ENCODE data around the gene TAPT1. TPM values are rescaled to one million over a fixed set of nuclear protein-coding genes. Genes with fewer than 3 reads are reported as not detected.

TAPT1 gene
- total and polyA plus RNA-seq, 9 of the 15 experiments (the other 6 are each of a cell fraction or from before 2014, with no cell fraction given): 1.6 to 36.7 (median 20.7) TPM

- TF ChIP-seq THAP12 (CRISPR knock-in tag; IDR thresholded peaks at IDR 0.05) (no peak), KDM5B (IDR thresholded peaks at IDR 0.05; ENCODE audit: insufficient replicate concordance, low read depth, low read length) (no peak), CBX1 (IDR thresholded peaks at IDR 0.05; ENCODE audit: low read depth) (no peak), MNT (conservative IDR thresholded peaks at IDR 0.05) (no peak)
Measured at GRCh38 chr4:16235209-16235608, 8.9 kb upstream of the TAPT1 start (continued).

GRCh38 chr4:16233569-16234177 lies 7.4 kb upstream of the TAPT1 start:
- POLR2A ChIA-PET: interaction anchor here (0.7 kb wide), 1 partner anchor 107 kb away, joined by 3 read pairs; no protein-coding TSS in a partner anchor
- Histone ChIP-seq H3K27ac (ENCODE audit: extremely low read depth, low read depth, low read length) (no peak overlapping the region), H3K27me3 (ENCODE audit: control insufficient read depth in 2 of 2, insufficient read depth in 2 of 2, low read length in 2 of 2) (no peaks in the 10 kb centered on the region), H3K4me1 (replicated peaks in 1 of 2; ENCODE audit: control insufficient read depth in 2 of 2, insufficient read depth in 2 of 2, low read length in 2 of 2) (peaks cover 0 to 5% of the 10 kb centered on the region in 2 experiments; a peak in 3 of 5 replicates), H4K20me1 (replicated peaks; ENCODE audit: control insufficient read depth, insufficient read depth, low read length) (no peaks in the 10 kb centered on the region), H3K4me3 (no peak overlapping the region), H2AFZ (ENCODE audit: low read depth, low read length) (no peak overlapping the region), H3K9me1 (ENCODE audit: control insufficient read depth, insufficient read depth, low read length) (no peaks in the 10 kb centered on the region), H3K9ac (ENCODE audit: insufficient read depth in 1 of 2, low read depth in 2 of 2, low read length in 2 of 2) (no peak overlapping the region), H3K4me2 (ENCODE audit: insufficient read depth, low read length) (no peak overlapping the region), H3K79me2 (ENCODE audit: control insufficient read depth, insufficient read depth, low read length) (peaks cover 6% of the 10 kb centered on the region; the same call in 2 of the 3 replicates), H3K9me3 (replicated peaks; ENCODE audit: control insufficient read depth, insufficient read depth, low read depth, low read length) (no peaks in the 10 kb centered on the region), H3K36me3 (ENCODE audit: control insufficient read depth, insufficient read depth, low read length) (no peaks in the 10 kb centered on the region)
- ATAC-seq: no peak
- intact Hi-C loops (cut with micrococcal nuclease) (no loop called here), in situ Hi-C loops (cut with MboI) (loop anchor here (25.0 kb wide), 1 partner anchor 746 kb away; no protein-coding TSS in a partner anchor)
- CTCF ChIA-PET (ENCODE audit: low intra/inter-chr PET ratio): no interaction called here
- WGBS (ENCODE audit: insufficient coverage, low coverage, missing lambda C conversion rate): 87% methylated on average over 4 of the region's 4 CpGs
- TF ChIP-seq MEIS2 (IDR thresholded peaks at IDR 0.05; ENCODE audit: partially characterized antibody) (no peak), PKNOX1 (IDR thresholded peaks at IDR 0.05) (no peak), HBP1 (CRISPR knock-in tag; IDR thresholded peaks at IDR 0.05) (no peak), PYGO2 (tag; IDR thresholded peaks at IDR 0.05) (no peak), TBP (optimal IDR thresholded peaks at IDR 0.05; ENCODE audit: low read depth, low read length) (no peak)
- no peak for DNase-seq (ENCODE audit: extremely low read depth in 1 of 4, low spot score in 3 of 4)
- no TSS peak for BruUV-seq (replicated peaks)
- FAIRE-seq: no peak

All from K562 (cell line).